ENCODE data around the gene ZC3H4. TPM values are rescaled to one million over a fixed set of nuclear protein-coding genes. Genes with fewer than 3 reads are reported as not detected.

Gene ZC3H4
- total and polyA plus RNA-seq, 4 donors, result 12.2 to 51.6 (median 16.2) TPM

GRCh38 chr19:47021536-47022139, 91.9 kb downstream of the ZC3H4 start:
- Histone ChIP-seq H3K27me3 (ENCODE audit: control insufficient read depth in 3 of 3, insufficient read depth in 3 of 3, low read length in 2 of 3) (peaks cover 5 to 52% (median 44%) of the 10 kb centered on the region in 3 donors), H3K4me3 (no peak overlapping the region), H3K27ac (ENCODE audit: low read depth in 1 of 2, low read length in 1 of 2) (no peak overlapping the region), H3K9ac (ENCODE audit: insufficient read depth in 1 of 2, low read length in 2 of 2) (no peak overlapping the region), H3K9me3 (ENCODE audit: control insufficient read depth in 4 of 4, insufficient read depth in 3 of 4, low read length in 3 of 4) (peaks cover 0 to 3% (median 0%) of the 10 kb centered on the region in 4 donors), H3K36me3 (ENCODE audit: control insufficient read depth in 4 of 4, insufficient read depth in 4 of 4, low read length in 4 of 4) (no peaks in the 10 kb centered on the region), H3K4me1 (ENCODE audit: control insufficient read depth in 5 of 5, insufficient read depth in 5 of 5, low read length in 5 of 5) (peaks cover 0 to 14% (median 2%) of the 10 kb centered on the region in 5 donors)
- no peak for ATAC-seq (ENCODE audit: insufficient read depth, low FRiP score)
- DNase-seq, result no peak
- WGBS, 2 donors, result 7% methylated on average over 41 to 50 of the region's 50 CpGs
- TF ChIP-seq, protein P1, sequence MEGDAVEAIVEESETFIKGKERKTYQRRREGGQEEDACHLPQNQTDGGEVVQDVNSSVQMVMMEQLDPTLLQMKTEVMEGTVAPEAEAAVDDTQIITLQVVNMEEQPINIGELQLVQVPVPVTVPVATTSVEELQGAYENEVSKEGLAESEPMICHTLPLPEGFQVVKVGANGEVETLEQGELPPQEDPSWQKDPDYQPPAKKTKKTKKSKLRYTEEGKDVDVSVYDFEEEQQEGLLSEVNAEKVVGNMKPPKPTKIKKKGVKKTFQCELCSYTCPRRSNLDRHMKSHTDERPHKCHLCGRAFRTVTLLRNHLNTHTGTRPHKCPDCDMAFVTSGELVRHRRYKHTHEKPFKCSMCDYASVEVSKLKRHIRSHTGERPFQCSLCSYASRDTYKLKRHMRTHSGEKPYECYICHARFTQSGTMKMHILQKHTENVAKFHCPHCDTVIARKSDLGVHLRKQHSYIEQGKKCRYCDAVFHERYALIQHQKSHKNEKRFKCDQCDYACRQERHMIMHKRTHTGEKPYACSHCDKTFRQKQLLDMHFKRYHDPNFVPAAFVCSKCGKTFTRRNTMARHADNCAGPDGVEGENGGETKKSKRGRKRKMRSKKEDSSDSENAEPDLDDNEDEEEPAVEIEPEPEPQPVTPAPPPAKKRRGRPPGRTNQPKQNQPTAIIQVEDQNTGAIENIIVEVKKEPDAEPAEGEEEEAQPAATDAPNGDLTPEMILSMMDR (IDR thresholded peaks at IDR 0.05; ENCODE audit: control extremely low read depth, extremely low read depth), result no peak

GRCh38 chr19:47020992-47021496, 92.5 kb downstream of the ZC3H4 start:
- H3K27me3 ChIP-seq (ENCODE audit: control insufficient read depth in 3 of 3, insufficient read depth in 3 of 3, low read length in 2 of 3), result peaks cover 5 to 49% (median 44%) of the 10 kb centered on the region in 3 donors
- DNase-seq (no peak), ATAC-seq (ENCODE audit: insufficient read depth, low FRiP score) (no peak)
- H3K9ac ChIP-seq (ENCODE audit: insufficient read depth in 1 of 2, low read length in 2 of 2), result no peak overlapping the region
- peaks cover 0 to 14% (median 2%) of the 10 kb centered on the region in 5 donors for H3K4me1 ChIP-seq (ENCODE audit: control insufficient read depth in 5 of 5, insufficient read depth in 5 of 5, low read length in 5 of 5)
- 1 to 2% methylated on average over 34 to 37 of the region's 37 CpGs for WGBS, 2 donors
- no peak overlapping the region for H3K4me3 ChIP-seq
- H3K36me3 ChIP-seq (ENCODE audit: control insufficient read depth in 4 of 4, insufficient read depth in 4 of 4, low read length in 4 of 4), result no peaks in the 10 kb centered on the region
- H3K27ac ChIP-seq (ENCODE audit: low read depth in 1 of 2, low read length in 1 of 2), result no peak overlapping the region
- TF ChIP-seq, protein P1 (IDR thresholded peaks at IDR 0.05; ENCODE audit: control extremely low read depth, extremely low read depth), result no peak
- peaks cover 0 to 2% (median 0%) of the 10 kb centered on the region in 4 donors for H3K9me3 ChIP-seq (ENCODE audit: control insufficient read depth in 4 of 4, insufficient read depth in 3 of 4, low read length in 3 of 4)

GRCh38 chr19:47020132-47020805, 93.3 kb downstream of the ZC3H4 start:
- Histone ChIP-seq H3K36me3 (ENCODE audit: control insufficient read depth in 4 of 4, insufficient read depth in 4 of 4, low read length in 4 of 4) (no peaks in the 10 kb centered on the region), H3K4me1 (ENCODE audit: control insufficient read depth in 5 of 5, insufficient read depth in 5 of 5, low read length in 5 of 5) (peaks cover 0 to 14% (median 2%) of the 10 kb centered on the region in 5 donors), H3K9me3 (ENCODE audit: control insufficient read depth in 4 of 4, insufficient read depth in 3 of 4, low read length in 3 of 4) (peaks cover 0 to 2% (median 0%) of the 10 kb centered on the region in 4 donors), H3K9ac (ENCODE audit: insufficient read depth in 1 of 2, low read length in 2 of 2) (no peak overlapping the region), H3K27me3 (ENCODE audit: control insufficient read depth in 3 of 3, insufficient read depth in 3 of 3, low read length in 2 of 3) (peaks cover 5 to 47% (median 44%) of the 10 kb centered on the region in 3 donors), H3K27ac (ENCODE audit: low read depth in 1 of 2, low read length in 1 of 2) (no peak overlapping the region), H3K4me3 (no peak overlapping the region)
- ATAC-seq (ENCODE audit: insufficient read depth, low FRiP score) (no peak), DNase-seq (no peak)
- TF ChIP-seq, protein P1 (IDR thresholded peaks at IDR 0.05; ENCODE audit: control extremely low read depth, extremely low read depth), result no peak
- 2 to 3% methylated on average over 34 to 62 of the region's 62 CpGs for WGBS, 2 donors

All from lung (tissue), 12 donors.